22Rv1 (cell line): ENCODE results near the gene SUMF1.

Source experiments
- CTCF ChIP-seq: fragments of 450-650 bp; IDR thresholded peaks from 2 replicates; pipeline ENCODE4 v1.5.1; 2017; ENCODE audit warnings: mild to moderate bottlenecking
- ZFX ChIP-seq: fragments of 450-650 bp; IDR thresholded peaks from 2 replicates; pipeline ENCODE4 v1.6.1; 2017; ENCODE audit warnings: antibody characterized with exemption, borderline replicate concordance

- TF ChIP-seq CTCF (no peak), ZFX (no peak)
Observed at GRCh38 chr3:4425055-4425454, 42.0 kb downstream of the SUMF1 start.
